ENCODE data around the gene S100A3.

DNA sequence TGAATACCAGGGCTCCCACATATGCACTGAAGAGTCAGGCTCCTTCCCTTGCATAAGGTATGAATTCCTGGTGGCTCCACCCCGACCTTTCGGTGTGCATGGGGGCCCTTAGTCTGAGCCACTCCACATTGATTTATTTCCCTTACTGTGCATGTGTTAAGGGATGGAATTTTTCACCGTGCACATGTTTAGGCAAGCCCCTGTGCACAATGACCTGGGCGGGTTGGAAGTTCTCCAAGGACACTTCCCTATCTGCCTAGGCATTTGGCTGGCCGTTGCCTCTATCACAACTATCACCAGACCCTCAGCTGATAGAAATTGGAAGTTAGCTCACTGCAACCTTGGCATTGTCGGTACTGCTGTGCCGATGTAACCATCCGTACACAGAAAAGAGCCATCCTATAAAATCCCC, 22.9 kb downstream of the S100A3 start:
- TF ChIP-seq ZNF138 (CRISPR knock-in tag; conservative IDR thresholded peaks at IDR 0.05) (no peak), SMAD4 (CRISPR knock-in tag; IDR thresholded peaks at IDR 0.05) (no peak), FOXK1 (CRISPR knock-in tag; IDR thresholded peaks at IDR 0.05) (no peak), SOX15 (CRISPR knock-in tag; IDR thresholded peaks at IDR 0.05) (no peak)
- TF ChIP-seq, protein P1, sequence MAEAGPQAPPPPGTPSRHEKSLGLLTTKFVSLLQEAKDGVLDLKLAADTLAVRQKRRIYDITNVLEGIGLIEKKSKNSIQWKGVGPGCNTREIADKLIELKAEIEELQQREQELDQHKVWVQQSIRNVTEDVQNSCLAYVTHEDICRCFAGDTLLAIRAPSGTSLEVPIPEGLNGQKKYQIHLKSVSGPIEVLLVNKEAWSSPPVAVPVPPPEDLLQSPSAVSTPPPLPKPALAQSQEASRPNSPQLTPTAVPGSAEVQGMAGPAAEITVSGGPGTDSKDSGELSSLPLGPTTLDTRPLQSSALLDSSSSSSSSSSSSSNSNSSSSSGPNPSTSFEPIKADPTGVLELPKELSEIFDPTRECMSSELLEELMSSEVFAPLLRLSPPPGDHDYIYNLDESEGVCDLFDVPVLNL (CRISPR knock-in tag; IDR thresholded peaks at IDR 0.05; ENCODE audit: borderline replicate concordance, low read depth): no peak
- TF ChIP-seq, protein P2, sequence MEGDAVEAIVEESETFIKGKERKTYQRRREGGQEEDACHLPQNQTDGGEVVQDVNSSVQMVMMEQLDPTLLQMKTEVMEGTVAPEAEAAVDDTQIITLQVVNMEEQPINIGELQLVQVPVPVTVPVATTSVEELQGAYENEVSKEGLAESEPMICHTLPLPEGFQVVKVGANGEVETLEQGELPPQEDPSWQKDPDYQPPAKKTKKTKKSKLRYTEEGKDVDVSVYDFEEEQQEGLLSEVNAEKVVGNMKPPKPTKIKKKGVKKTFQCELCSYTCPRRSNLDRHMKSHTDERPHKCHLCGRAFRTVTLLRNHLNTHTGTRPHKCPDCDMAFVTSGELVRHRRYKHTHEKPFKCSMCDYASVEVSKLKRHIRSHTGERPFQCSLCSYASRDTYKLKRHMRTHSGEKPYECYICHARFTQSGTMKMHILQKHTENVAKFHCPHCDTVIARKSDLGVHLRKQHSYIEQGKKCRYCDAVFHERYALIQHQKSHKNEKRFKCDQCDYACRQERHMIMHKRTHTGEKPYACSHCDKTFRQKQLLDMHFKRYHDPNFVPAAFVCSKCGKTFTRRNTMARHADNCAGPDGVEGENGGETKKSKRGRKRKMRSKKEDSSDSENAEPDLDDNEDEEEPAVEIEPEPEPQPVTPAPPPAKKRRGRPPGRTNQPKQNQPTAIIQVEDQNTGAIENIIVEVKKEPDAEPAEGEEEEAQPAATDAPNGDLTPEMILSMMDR (IDR thresholded peaks at IDR 0.05): no peak
- TF ChIP-seq, protein P3, sequence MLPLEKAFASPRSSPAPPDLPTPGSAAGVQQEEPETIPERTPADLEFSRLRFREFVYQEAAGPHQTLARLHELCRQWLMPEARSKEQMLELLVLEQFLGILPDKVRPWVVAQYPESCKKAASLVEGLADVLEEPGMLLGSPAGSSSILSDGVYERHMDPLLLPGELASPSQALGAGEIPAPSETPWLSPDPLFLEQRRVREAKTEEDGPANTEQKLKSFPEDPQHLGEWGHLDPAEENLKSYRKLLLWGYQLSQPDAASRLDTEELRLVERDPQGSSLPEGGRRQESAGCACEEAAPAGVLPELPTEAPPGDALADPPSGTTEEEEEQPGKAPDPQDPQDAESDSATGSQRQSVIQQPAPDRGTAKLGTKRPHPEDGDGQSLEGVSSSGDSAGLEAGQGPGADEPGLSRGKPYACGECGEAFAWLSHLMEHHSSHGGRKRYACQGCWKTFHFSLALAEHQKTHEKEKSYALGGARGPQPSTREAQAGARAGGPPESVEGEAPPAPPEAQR (CRISPR knock-in tag; IDR thresholded peaks at IDR 0.05): no peak
- TF ChIP-seq, protein P4, sequence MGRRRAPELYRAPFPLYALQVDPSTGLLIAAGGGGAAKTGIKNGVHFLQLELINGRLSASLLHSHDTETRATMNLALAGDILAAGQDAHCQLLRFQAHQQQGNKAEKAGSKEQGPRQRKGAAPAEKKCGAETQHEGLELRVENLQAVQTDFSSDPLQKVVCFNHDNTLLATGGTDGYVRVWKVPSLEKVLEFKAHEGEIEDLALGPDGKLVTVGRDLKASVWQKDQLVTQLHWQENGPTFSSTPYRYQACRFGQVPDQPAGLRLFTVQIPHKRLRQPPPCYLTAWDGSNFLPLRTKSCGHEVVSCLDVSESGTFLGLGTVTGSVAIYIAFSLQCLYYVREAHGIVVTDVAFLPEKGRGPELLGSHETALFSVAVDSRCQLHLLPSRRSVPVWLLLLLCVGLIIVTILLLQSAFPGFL (CRISPR knock-in tag; IDR thresholded peaks at IDR 0.05; ENCODE audit: borderline replicate concordance): no peak
